WERI-Rb-1 (cell line): ENCODE measurements around the gene NOX3.

ENCODE experiments used
- DNase-seq: peaks from one replicate; pipeline ENCODE4 v3.0.0-alpha.2; 2020
- H3K27ac ChIP-seq: fragments of 250-450 bp; sonication (Bioruptor Pico); 2 replicates; pipeline ENCODE4 v1.5.1; 2020; ENCODE audit warnings: mild to moderate bottlenecking, moderate library complexity
- H3K27me3 ChIP-seq: fragments of 250-450 bp; sonication (Bioruptor Pico); 2 replicates; pipeline ENCODE4 v1.5.1; 2021; ENCODE audit warnings: mild to moderate bottlenecking, low read depth, moderate library complexity; ENCODE audit not compliant: insufficient read depth, severe bottlenecking
- H3K36me3 ChIP-seq: fragments of 250-450 bp; sonication (Bioruptor Pico); 2 replicates; pipeline ENCODE4 v1.5.1; 2020; ENCODE audit warnings: mild to moderate bottlenecking, moderate library complexity
- H3K4me3 ChIP-seq: 2 replicates; pipeline ENCODE4 v1.5.1; 2011; ENCODE audit warnings: low read depth, mild to moderate bottlenecking, control low read depth, low read length
- H3K9me3 ChIP-seq: fragments of 250-450 bp; sonication (Bioruptor Pico); 2 replicates; pipeline ENCODE4 v1.5.1; 2021; ENCODE audit warnings: mild to moderate bottlenecking, moderate library complexity; ENCODE audit not compliant: severe bottlenecking
- TF ChIP-seq, protein P1 (sequence below): IDR thresholded peaks from 2 replicates; pipeline ENCODE4 v1.5.1; 2011; ENCODE audit warnings: low read depth, mild to moderate bottlenecking, control low read depth, inconsistent platforms, low read length

NOX3 gene

DNA sequence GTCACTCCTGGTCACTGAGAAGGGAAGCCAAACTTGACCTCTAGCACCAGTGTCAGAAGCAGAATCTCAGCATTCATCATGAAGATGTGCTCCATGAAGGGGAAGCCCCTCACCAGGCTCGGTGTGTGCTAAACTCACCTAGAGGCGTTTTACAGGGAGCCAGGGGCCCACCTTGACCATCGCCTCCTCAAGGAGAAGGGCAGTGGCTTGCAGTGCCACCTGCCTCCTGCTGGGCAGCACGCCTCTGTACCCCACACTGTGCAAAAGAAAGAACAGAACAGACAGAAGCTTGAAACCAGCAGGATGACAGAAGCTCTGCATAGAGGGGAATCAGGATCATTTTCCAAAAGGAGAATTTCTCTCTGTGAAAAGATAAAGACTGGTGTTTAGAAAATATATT lies 39.7 kb downstream of the NOX3 start:
- TF ChIP-seq, protein P1, sequence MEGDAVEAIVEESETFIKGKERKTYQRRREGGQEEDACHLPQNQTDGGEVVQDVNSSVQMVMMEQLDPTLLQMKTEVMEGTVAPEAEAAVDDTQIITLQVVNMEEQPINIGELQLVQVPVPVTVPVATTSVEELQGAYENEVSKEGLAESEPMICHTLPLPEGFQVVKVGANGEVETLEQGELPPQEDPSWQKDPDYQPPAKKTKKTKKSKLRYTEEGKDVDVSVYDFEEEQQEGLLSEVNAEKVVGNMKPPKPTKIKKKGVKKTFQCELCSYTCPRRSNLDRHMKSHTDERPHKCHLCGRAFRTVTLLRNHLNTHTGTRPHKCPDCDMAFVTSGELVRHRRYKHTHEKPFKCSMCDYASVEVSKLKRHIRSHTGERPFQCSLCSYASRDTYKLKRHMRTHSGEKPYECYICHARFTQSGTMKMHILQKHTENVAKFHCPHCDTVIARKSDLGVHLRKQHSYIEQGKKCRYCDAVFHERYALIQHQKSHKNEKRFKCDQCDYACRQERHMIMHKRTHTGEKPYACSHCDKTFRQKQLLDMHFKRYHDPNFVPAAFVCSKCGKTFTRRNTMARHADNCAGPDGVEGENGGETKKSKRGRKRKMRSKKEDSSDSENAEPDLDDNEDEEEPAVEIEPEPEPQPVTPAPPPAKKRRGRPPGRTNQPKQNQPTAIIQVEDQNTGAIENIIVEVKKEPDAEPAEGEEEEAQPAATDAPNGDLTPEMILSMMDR: no peak
- Histone ChIP-seq H3K9me3 (no peaks in the 10 kb centered on the region), H3K36me3 (no peaks in the 10 kb centered on the region), H3K4me3 (no peak overlapping the region), H3K27me3 (no peaks in the 10 kb centered on the region), H3K27ac (no peak overlapping the region)
- no peak for DNase-seq

DNA sequence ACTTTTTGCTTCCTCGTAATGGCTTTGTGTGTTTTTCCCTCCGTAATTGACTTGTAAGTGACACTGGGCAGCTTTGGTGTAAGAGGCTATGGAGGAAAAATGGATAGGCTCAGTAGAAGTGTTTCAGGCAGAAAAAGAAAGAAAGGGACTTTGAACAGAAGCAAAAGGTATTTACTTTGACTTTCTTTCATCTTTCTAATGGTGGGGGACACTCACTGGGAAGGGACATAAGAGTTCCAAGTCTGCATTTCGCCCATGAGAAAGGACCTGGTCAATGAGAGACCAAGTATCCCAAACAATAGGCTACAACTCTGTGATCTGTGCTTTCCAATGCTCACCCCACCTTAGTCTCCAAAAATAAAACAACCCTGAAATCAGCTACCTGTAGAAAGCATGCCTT lies 41.6 kb downstream of the NOX3 start:
- Histone ChIP-seq H3K4me3 (no peak overlapping the region), H3K27ac (no peak overlapping the region), H3K9me3 (no peaks in the 10 kb centered on the region), H3K27me3 (no peaks in the 10 kb centered on the region), H3K36me3 (no peaks in the 10 kb centered on the region)
- TF ChIP-seq, protein P1: no peak
- no peak for DNase-seq

DNA sequence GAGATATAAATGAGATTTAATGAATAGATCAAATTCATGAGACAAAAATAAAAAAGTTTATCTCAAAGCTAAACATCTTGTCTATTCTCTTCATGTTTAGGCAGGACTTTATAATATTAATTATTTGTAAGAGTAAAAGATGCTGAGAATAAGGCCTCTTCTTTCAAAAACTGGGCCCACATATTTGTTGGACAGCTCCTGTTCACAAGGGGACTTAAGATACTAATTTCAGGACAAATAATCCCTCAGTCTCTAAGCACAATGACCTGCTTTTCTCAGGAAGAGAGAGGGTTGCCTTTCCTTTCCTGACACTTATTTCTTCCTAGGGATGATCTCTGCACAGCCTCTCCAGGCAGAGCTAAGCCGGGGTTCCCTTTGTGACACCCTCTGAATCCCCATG lies 43.3 kb downstream of the NOX3 start:
- TF ChIP-seq, protein P1: no peak
- Histone ChIP-seq H3K4me3 (no peak overlapping the region), H3K27ac (no peak overlapping the region), H3K27me3 (no peaks in the 10 kb centered on the region), H3K9me3 (no peaks in the 10 kb centered on the region), H3K36me3 (no peaks in the 10 kb centered on the region)
- no peak for DNase-seq

DNA sequence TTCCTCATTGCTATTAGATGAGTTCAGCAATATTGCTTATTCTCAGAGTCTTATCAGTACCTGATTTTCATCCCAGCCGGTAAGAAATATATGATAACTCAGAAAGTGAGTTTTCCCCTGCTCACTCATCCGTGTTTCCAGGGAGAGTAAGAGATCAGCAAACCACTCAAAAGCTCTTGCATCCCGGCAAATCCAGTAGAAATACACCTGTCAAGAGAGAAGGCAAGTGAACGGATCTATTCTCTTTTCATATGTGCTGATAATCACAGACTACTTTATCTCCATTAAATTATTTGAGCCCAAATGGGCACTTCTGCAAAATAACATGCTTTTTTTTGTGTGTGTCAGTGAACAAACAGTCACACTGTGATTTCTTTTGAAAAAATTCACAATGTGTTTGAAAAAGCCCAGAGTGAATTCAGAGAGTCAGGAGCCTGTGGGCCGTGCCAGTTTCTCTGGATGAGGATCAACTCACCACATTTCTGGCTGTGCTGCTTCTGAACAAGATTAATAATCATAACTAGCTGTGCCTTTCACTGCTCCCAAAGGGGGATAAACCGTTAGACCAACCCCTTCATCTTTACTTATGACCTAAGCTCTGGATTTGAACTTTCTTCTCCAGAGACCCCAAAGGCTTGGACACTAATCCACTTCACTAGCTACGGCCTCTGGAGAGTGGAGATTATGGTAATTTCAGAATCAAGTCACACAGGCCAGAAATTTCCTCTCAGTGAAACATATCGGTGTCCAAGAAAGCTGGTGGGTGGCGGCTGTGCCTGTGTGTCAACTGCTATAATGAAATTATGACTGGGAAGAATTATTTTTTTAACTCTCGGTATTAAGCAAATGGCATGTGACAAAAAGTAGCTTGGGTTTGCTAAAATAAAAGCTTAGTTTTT lies 44.2 kb downstream of the NOX3 start:
- H3K36me3 ChIP-seq: no peaks in the 10 kb centered on the region
- no peak for DNase-seq
- H3K27ac ChIP-seq: no peak overlapping the region
- TF ChIP-seq, protein P1: no peak
- H3K4me3 ChIP-seq: no peak overlapping the region
- no peaks in the 10 kb centered on the region for H3K9me3 ChIP-seq
- no peaks in the 10 kb centered on the region for H3K27me3 ChIP-seq

DNA sequence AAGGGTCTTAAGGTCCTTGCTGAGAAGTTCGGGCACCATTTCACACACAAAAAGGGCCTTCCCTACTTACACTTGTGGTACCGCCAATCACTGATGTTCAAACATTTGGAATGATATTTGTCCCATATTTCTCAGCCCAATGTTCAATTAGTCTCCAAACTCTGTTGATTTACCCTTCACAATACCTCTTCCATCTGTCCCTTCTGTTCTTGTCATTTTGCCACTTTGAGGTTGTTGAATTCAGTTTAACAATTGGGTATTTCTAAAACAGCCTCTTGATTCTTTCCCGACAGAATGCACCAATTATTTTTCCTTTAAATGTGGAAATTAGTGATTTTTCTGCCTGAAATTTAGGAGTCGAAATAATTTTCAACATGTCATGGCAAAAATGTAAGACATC lies 46.2 kb downstream of the NOX3 start:
- Histone ChIP-seq H3K36me3 (no peaks in the 10 kb centered on the region), H3K9me3 (no peaks in the 10 kb centered on the region), H3K4me3 (no peak overlapping the region), H3K27ac (no peak overlapping the region), H3K27me3 (no peaks in the 10 kb centered on the region)
- TF ChIP-seq, protein P1: no peak
- DNase-seq: no peak

DNA sequence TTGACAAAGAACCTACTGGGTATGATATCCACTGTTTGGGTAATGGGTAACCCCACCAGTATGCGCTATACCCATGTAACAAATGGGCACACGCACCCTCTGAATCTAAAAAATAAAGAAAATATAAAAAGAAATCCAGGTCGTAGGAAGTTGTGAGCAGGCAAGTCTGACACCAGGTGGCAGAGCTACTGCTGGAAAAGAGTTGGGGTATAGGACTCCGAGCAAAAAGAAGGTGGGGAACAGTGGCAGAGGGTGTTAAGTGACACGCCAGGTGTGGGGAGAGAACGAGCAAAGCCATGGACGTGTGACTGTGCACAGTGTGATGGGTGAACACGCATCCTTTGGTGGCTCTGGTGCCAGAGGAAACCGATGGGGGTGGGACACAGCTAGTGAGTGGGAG lies 46.7 kb downstream of the NOX3 start:
- no peak for DNase-seq
- no peaks in the 10 kb centered on the region for H3K36me3 ChIP-seq
- no peak overlapping the region for H3K4me3 ChIP-seq
- H3K9me3 ChIP-seq: no peaks in the 10 kb centered on the region
- no peaks in the 10 kb centered on the region for H3K27me3 ChIP-seq
- no peak overlapping the region for H3K27ac ChIP-seq
- TF ChIP-seq, protein P1: no peak
